Amniotic epithelial cell (primary cell): ENCODE results near the gene FAP.

Source experiments
- DNase-seq: peaks from one replicate; pipeline ENCODE4 v3.0.0-alpha.2; 2010; ENCODE audit warnings: low read depth

FAP gene, protein sequence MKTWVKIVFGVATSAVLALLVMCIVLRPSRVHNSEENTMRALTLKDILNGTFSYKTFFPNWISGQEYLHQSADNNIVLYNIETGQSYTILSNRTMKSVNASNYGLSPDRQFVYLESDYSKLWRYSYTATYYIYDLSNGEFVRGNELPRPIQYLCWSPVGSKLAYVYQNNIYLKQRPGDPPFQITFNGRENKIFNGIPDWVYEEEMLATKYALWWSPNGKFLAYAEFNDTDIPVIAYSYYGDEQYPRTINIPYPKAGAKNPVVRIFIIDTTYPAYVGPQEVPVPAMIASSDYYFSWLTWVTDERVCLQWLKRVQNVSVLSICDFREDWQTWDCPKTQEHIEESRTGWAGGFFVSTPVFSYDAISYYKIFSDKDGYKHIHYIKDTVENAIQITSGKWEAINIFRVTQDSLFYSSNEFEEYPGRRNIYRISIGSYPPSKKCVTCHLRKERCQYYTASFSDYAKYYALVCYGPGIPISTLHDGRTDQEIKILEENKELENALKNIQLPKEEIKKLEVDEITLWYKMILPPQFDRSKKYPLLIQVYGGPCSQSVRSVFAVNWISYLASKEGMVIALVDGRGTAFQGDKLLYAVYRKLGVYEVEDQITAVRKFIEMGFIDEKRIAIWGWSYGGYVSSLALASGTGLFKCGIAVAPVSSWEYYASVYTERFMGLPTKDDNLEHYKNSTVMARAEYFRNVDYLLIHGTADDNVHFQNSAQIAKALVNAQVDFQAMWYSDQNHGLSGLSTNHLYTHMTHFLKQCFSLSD

DNA sequence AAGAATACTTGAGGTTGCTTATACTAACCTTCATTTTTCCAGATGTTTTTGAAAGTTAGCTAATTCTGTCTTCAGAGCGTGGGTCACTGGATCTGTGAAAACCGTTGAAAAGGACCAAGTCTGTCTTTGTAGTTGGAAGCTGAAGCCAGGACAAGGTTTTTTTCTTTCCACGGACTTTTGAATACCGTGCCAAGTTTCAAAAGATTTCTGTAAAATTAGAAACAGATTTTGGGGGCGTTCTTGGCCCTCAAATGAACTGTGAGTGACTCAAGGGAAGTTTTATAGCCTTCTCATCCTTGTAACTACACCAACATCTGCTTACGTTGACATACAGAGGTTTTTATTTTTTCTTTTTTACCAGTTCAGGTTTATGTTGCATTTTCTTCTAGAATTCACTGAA lies at the start of gene FAP:
TSS of gene FAP (minus strand) at position 152 of the 400 bp plus-strand sequence. CDS start at position 34, 118 bp downstream.
- DNase-seq, result peak; percentile 92

DNA sequence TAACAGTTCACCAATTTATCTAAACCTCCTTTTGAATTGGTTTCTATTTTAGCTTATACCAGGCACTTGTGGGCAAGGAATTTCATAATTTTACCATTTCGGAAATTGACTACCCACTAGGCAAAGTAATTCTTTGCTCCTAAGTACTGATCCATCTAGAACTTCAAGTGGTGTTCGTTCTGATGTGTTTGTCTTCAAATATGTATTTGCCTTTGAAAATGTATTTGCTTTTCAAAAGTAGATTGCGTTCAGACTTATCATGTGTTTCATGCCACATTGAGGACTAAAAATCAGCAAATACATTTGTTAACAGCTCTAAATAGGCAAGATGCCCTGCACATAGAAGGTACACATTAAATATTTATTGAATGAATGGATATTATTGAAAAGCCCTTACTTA lies 48.5 kb upstream of the FAP start:
- no peak for DNase-seq

DNA sequence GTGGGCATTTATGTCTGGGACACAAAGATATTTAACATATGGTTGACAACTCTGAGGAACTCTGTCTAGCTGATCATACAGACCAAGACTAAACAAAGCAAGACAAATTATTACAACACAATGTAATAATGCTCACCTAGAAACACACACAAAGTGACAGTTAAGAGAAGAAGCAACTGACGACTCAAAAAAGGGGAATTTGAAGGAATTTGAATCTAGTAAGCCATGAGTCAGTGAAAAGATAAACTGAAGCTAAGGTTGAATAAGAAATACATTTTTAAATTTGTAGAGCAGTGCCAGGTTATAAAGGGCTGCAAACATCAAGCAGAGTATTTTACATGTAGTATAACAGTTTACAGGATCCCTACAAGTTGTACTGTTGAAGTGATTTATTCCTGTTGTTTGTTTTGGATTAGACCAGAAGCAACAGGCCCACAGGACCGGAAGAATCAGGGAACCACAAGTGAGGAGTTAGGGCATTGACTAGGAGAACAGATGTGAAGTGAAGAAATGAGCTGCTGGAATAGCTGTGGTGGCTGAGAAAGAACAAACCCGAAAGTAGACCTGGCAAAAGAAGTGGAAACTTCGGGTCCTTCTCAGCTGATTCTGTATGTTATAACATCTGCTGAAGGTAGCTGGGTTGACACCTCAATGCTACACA lies 39.6 kb upstream of the FAP start:
- peak; percentile 80 for DNase-seq

DNA sequence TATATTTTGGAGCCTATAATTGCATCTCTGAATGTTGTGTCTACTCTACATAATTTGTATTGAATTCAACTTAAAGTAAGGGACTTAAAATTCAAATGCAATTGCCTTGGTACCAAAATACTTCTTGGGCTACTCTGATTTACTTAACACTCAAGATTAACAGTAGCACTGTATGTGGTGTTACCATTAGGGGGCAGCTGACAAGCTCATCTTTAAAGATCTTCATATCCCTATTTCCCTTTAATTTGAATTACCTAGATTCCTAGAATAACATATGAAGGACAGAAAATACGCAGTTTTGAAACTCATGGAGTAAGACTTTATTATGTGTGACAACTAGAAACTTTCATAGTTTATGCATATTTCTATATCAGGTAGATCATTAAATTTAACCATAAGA lies 37.4 kb upstream of the FAP start:
- no peak for DNase-seq

DNA sequence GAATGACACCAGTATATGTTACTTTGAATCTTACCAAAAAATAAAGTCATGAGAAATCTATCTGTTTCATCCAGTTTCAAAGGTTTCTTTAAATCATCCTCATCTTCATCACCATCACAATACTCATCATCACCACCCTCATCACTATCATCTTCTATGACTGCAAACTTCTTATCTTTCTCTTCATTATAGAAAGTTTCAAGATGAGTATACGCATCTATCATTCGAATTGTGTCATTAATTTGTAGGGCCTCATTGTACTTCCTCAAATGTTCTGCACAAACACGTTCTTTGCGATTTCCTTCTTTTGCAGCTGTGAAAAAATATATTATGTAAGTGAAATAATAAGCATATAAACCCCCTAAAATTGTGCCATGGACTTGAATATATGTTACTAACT lies 34.1 kb upstream of the FAP start:
- DNase-seq, result no peak

DNA sequence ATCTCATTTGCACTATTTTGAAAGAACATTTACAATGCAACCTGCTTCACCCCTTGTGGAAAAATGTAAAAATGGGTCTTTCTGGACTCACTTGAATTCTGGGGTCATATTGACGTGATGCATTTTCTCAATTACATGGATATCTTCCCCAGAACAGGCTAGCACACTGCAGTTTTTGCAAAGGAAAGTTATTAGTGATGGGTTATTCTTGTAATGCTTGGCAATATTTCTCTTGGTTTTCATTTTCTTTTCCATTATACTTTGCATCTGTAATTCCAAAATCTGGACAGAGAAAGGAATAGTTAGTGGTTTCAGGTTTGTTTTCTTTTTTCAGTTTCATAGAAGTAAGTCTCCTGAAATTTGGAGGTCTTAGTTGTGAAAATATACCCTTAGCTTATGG lies 24.8 kb upstream of the FAP start:
- DNase-seq, result no peak

DNA sequence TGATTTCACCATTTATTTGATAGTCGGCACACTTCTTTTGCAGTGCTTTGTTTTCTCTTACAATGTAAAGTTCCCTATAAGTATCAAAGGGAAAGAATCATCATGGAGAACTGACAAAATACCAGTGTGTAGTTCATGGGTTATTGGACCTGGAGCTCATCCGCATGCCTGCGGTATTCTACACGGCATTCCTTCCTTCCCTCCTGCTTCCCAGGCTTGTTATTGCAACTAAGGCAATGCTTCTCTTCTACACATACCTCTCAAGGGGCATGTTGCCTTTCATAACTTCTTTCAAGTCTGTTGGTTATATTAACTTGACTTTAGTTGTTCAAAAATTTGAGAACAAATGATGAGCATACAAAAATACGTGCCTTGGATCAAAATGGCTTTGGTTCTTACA lies 24.3 kb upstream of the FAP start:
- DNase-seq, result peak; percentile 76

DNA sequence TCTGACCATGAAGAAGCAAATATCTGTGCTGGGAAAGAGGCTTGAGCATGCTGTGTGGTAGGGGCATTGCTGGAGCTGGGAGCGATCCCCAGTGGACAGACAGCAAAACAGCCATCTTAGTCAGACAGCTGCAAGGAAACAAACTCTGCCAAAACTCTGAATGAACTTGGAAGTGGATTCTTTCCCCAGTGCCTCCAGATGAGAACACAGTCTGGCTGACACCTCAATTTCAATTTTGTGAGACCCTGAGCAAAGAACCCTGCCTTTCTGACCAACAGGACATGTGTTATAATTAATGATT lies 23.2 kb upstream of the FAP start:
- DNase-seq, result no peak

DNA sequence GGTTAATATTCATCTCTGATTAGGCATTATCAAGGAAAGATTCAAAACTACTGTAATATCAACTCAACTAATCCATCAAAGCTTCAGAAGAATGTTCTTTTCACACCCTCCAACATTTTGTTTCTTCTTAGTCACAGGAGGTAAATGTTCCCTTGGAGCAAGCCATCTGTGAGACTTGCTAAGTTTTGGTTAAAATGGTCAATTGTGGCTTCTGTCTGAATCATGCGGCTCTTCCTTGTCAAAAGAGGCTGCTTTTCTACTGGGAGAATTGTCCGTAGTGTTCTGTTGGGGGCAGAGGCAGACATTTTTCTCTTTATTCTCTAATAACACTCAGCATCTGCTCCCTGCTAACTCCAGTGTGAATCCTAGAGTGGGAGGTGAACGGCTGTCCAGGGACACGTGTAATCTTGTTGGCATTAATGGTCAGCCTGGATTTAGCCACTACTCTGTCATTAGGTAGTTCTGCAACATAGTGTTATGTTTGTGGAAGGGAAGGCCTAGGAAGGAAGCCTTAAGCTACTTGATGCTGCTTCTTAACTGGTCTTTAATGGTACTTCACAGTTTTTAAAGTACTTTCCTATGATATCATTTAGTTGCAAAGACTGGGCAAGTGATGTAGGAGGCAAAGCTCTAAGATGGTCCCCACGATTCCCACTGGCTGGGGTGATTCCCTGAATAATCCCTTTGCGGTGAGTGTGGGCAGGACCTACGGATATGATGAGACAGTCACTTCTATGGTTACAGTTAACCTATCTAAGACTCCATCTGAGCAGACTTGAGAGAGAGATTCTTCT lies 22.6 kb upstream of the FAP start:
- DNase-seq, result peak; percentile 46

DNA sequence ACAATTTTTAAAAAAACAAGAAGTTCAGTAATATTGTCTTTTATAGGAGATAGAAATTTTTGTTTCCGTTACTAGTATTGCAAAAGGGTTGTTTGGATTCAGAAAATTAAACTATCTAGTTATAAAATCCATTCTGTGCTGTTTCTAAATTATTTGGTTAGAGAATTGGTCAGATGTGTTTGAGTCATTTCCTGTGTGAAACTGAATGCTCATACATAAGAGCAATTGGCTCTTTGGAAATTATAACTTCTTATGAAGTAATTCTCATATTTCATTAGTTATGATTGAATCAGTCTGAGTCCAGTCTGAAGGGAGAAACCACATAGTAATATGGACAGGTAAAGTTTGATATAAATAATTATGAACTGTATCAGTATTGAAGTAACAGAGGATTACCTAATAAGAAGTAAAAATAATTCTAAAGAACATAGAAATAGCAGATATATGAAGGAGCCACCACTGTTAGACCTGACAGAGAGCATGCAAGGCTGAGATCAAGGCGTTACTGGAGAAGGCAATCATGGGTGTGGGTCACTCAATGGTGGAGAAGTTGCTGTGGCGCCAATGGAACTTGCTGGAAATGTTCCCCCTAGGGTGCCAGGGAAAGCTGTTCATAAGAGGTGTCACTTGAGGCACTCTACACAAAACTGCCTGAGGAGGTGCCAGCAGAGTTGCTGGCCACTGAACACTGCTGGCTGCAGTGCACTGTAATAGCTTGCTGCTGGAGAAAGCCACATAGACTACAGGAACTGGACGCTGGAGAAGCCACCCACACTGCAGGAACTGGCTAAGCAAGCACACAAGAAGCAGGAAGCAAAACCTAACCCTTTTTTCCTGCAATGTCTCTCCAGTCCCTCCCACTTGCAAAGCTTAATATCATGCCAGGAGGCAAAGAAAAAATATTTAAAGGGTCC lies 18.0 kb upstream of the FAP start:
- peak; percentile 72 for DNase-seq

DNA sequence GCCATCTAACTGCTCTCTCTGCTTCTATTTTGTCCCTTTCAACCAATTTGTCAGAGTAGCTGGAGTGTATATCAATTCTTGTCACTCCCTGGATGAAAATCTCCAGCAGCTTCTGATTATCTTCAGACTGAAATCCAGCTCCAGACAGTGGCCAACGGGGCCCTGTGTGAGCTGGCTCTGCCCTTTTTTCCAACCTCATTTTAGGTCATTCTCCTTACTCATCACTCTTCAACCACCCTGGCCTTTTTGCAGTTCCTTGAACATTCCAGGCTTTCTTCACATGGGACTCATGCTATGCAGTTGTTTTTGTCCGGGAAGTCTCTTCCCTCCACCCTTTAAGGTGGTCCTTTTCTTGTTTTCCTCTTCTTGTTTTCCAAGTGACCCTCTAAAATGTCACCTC lies 15.4 kb upstream of the FAP start:
- peak; percentile 62 for DNase-seq

DNA sequence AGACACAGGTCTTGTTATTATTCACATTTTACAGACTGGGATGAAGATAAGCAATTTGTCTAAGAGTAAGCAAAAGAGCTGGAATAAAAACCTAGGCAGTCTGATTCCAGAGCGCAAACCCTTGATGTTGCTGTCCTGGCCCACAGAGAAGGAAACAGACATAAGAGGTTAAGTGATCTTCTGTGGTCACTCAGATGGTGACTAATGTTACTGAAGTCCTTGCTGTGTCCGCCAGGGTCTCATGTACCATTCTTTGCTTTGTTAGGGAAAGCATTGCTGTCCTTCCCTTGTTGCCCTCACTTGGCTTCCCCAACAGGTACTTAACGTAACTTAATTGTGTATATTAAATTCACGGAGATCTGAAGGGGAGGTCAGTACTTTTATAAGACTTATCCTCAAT lies 14.9 kb upstream of the FAP start:
- no peak for DNase-seq

DNA sequence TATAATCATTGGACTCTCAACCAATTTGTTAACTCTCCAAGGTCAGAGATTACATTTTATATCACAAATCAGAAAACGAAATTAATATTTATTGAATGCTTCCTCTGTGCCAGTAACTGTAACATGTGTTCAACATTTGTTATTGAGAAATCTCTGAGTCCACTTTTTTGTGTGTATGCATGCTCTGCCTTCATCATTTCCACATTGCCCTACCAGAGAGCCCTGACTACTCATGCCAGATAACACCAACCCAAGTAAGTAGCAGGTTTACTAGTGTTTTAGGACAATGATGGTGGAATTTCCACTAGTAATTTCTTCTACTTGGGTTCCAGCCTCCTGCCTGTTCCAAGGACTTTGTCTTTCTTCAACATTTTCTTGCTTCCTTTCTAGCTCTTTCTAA lies 14.2 kb upstream of the FAP start:
- peak; percentile 49 for DNase-seq

DNA sequence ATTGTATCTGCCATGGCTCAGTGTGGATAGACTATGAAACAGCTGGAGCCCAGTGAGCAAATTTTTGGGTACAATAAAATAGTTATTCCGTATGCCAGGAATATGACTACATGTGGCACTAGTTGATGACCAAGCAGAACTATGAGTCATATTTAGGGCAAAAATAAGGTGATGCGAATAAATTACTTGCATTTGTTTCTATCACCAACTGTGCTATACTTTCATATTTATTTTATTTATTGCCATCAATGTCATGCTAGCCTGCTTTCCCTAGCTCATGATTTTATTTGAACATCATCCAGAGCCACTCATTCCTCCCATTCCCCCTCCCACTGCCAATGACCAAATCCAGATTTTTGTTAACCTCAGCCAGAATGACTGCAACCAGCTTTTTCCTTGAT lies 13.3 kb upstream of the FAP start:
- DNase-seq, result no peak

DNA sequence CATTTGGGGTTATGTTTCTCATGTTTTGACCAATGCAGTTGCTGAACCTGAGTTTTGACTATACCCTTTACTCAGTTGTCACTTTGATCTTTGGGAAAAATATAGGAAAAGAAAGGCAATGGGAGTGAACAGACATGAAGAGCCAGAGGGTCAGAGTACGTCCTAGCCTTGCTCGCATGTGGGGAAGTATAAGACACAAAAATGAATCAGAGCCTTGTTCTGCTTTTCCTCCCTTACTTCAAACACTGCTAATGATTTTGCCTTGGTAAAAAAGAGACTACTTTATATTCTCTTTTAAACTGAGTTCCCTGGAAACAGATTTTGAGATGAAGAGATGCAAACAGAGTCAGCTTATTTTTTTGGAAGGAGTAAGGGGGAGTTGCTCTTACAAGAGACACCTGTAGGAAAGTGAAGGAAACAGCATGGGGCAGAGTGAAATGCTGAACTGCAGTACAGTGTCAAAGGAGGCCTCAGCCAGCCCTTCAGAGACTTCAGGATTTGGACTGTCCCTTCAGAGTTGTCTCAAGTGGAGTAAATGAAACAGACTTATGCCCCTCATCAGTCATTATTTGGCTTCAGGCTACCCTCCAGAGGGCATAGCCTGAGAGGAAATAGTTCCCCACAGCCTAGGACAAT lies 11.1 kb upstream of the FAP start:
- DNase-seq, result no peak

DNA sequence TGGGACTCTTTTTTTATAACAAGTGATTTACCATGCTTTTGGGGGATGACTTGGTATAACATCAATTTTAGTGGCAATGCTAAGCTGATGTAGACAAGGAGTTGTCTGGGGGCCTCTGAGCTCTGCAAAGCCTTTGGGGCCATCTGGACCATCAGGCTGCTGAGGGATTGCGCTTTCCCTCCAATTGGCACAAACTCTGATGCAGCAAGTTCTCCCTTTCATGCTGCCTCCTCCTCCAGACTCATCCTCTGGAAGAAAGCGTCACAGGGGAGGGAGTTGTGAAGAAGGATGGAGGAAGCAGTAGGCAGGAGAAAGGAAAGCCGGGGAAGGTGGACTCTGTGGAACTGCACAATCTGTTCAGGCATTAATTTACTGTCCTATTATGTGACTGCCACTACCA lies 10.2 kb upstream of the FAP start:
- DNase-seq, result no peak

DNA sequence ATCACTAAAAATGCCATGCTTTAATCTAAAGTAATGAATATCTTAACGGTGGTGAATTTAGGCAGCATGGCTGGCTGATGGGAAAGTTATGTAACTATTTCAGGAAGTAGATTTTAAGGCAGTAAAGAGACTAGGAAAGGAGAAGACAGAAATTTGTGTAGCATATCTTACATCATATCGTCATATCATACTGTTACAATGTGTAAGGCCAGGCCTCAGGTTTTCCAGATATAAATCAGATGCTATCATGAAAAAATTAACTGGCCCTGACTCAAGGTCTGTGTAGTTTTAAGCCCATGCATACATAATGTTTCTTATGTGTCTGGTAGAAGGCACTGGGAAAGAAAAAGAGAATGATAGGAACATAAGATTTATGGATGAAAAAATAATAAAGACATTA lies 8.9 kb upstream of the FAP start:
- DNase-seq, result peak; percentile 73

DNA sequence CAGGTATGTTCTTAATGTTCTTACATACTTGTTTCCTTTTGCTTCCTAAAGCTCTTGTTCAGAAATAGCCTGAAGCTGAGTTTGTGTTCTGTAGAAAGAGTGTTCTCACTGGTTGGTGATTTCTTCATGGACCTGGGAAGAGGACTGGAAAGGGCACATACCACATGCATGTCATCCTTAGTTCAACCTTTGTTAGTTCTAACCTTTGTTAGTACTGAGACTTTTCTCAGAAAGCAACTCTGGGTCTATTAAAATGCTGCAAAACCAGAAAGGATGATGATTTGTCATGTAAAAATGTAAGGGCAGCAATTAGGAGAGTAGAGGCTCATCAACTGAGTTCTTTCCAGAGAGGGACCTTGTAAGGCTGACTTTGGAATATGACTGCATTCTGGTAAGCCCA lies 2.5 kb upstream of the FAP start:
- peak; percentile 87 for DNase-seq

DNA sequence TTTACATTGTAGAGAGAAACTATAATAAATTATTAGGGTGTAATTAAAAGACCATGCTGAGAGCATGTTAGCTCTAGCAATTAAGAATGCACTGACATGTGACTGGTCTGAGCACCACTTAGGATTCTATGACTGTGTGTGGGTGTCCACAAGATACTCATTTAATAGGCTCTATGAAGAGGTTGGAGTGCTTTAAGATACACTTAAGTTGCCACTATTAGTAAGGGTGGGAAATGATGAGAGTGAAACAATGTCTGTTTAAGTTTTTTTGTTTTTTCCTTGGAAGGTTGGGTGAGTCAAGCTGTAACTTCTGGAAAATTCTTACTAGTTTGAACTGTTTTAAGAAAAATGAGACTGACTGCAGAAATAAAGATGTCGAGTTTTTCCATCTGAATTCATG lies 1.8 kb upstream of the FAP start:
- no peak for DNase-seq

DNA sequence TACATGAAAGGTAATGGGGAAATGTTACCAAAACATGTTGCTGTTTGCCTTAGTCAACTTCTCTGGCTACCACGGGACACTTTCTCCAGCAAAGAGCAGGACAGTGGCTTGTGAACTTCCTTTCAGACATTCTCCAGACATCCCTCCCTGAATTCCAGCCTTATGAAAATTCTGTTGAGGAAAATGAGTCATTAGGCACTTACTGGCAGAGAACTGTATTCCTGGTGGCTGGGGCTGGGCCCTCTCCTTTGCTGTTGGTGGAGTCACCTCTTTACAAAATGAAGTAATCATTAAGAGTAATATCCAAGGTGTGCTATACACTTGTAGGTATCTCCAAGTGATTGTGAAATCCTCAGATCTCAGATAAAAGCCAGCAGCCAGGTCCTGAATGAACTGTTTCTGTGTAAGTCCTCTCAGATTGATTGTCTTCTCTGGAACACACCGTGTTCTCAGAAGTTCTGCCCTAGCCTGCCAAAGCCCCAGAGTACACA lies 1.3 kb upstream of the FAP start:
- DNase-seq, result peak; percentile 97

DNA sequence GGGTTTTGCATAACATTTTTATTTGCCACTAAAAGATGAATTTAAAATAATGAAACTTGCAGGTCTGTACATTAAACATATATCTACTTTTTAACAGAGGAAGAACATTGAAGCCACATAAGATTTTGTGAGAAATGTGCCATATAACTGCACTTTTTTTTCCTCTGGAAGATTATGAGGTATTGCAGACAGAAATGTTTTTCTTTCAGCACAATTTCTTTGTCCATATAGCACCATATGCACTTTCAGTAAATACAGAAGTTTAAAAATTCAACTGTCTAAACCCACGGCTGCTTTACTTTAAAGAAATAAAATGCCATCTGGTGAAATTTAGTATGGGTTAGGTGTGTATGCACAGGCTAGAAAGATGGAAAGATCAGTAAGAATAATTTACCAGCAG lies 470 bp upstream of the FAP start:
- DNase-seq, result no peak
